Renal cortex interstitium (tissue), 11 donors: ENCODE results near the gene ZSWIM7. TPM values are rescaled to one million over a fixed set of nuclear protein-coding genes. Genes with fewer than 3 reads are reported as not detected.
A peak's percentile ranks its signal among the peaks of the same experiment; 100 is the strongest.
"Not testable (repeated sequence)": the region's sequence is repeated elsewhere in the genome, so short reads cannot be mapped to it uniquely, and the experiment has no call there.

Experiments
- DNase-seq, 11 donors: peaks; one replicate each; pipeline ENCODE4 v3.0.0-alpha.2; 2013; ENCODE audit warnings: low read depth in 9 of 11, low spot score in 4 of 11; ENCODE audit errors: extremely low read depth in 1 of 11
- polyA plus RNA-seq, 3 donors: library from polyadenylated mRNA; unstranded; fragments of 120-200 nt; gene quantifications; one replicate each; pipeline ENCODE4 v1.2.1, GENCODE V29; 2013; ENCODE audit not compliant: insufficient read length in 3 of 3

Gene ZSWIM7
- polyA plus RNA-seq, 3 donors = 41.2 to 64.2 (median 49.5) TPM

GRCh38 chr17:15945527-15946191, 53.8 kb downstream of the ZSWIM7 start:
- peak in 1 of 11 donors; percentile 8 for DNase-seq

DNA sequence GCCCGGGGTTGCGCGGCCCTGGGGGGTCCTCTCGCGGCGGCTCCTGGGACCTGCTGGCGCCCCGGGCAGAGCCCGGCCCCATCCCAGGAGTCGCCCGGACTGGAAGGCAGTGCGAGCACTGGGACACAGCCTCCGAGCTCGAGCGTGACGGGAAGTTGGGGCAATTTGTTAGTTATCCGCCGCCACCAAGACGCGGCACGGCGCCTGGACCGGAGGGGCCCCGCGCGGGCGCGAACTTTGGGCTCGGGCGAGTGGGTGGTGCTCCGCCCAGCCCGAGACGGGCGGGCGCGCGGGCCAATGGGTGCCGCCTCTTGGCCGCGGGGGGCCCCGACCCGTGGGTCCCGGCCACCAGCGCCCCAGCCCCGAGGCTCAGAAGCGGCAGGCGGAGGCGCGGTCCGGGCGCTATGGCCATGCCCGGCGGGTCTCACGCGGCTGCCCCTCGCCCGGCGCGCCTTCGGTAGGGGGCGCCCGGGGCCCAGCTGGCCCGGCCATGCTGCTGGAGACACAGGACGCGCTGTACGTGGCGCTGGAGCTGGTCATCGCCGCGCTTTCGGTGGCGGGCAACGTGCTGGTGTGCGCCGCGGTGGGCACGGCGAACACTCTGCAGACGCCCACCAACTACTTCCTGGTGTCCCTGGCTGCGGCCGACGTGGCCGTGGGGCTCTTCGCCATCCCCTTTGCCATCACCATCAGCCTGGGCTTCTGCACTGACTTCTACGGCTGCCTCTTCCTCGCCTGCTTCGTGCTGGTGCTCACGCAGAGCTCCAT, 54.6 kb downstream of the ZSWIM7 start, which contains the start of gene ADORA2B:
Gene ADORA2B, plus strand, starts transcription at position 372 of the 768 bp plus-strand sequence. Its CDS starts 119 bp downstream, at position 491.
- peak in 5 of 11 donors; percentile 29 to 57 (median 55) for DNase-seq

DNA sequence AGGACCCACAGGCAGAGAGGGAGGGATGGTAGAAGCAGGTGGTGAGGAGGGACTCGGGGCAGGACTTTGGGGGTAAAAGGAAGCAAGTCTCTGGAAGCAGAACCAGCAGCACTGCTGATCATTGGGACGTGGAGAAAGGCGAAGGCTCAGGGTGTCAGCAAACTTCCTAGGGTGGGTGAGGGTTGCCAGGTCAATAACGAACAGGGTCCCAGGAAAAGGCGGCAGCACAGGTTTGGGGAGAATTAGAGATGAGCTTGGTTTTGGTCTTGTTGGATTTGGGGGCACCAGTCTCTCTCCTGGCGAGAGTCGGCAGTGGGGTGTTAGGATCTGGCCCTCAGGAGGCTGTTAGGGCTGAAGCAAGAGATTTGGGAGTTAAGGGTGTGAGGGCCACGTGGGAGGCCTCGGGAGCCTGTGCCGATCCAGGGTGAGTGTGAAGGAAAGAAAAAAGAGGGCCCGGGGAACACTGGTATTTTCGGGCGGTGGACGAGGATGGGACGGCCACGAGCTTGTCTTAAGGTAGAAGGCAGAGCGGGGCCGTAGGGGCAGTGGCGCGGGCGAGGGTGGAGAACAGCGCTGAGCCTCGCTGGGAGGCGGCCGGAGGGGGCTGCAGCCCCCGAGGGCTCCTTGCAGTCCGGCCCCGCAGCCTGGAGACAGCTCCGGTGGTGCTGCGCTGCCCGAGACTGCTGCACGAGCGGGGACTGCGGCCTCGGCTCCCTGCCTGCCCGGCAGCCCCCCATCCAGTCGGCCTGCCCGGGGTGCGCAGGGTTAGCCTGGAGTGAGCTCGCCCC, 55.3 kb downstream of the ZSWIM7 start:
- no peak for DNase-seq

DNA sequence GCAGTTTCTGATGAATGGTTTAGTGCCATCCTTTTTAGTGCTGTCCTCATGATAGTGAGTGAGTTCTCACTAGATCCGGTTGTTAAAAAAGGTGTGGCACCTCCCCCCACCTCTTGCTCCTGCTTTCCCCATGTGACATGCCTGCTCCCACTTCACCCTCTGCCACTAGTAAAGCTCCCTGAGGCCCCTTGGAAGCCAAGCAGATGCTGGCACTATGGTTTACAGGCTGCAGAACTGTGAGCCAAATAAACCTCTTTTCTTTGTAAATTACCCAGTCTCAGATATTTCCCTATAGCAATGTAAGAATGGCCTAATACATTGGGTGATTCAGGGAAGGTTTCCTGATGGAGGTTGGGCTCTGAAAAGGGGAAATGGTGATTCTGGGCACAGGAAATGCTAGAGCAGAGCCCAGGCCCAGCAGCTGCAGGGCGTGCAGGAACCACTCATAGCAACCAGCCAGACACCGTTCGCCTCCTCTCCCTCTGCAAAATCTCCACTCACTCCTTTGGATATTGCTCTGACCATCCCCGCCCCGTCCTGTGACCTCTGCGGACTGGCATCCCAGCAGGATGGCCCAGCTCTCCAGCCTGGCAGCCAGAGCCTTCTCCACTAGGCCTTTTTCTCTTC, 57.2 kb downstream of the ZSWIM7 start:
- DNase-seq = no peak

DNA sequence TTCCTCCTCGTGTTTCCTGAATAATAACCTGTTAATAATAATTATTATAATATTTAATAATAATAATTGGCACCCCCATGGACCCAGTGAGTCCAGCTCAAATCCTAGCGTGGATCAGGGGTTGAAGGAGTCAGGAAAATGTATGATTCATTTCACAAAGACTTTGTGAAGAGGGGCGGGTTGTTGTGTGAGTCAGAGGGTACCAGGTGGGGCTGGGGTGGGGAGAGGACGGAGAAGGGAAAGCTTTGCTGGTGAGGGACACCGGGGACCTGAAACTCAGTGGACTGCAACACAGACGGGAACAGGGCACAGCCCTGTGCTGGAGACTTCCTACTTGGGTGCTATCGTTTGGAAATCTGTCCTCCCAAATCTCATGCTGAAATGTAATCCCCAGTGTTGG, 57.7 kb downstream of the ZSWIM7 start:
- DNase-seq = no peak

GRCh38 chr17:15936481-15936880, 63.0 kb downstream of the ZSWIM7 start:
- DNase-seq = not testable (repeated sequence)

- DNase-seq = no peak
These were observed 63.6 kb downstream of the ZSWIM7 start for GRCh38 chr17:15935891-15936290.

DNA sequence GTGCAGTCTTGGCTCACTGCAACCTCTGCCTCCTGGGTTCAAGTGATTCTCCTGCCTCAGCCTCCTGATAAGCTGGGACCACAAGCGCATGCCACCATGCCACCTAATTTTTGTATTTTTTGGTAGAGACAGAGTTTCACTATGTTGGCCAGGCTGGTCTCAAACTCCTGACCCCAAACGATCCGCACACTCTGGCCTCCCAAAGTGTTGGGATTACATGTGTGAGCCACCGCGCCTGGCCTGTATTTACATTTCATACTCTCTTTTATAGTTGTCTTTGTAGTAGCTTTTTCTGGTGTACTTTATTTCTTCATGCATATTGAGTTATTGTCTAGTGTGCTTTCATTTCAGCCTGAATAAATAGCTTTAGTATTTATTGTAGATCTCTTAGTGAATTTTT, 64.6 kb downstream of the ZSWIM7 start:
- no peak for DNase-seq

- no peak for DNase-seq
These were observed 68.1 kb downstream of the ZSWIM7 start for GRCh38 chr17:15931394-15931793.

GRCh38 chr17:15930426-15930825, 69.1 kb downstream of the ZSWIM7 start:
- no peak for DNase-seq

DNA sequence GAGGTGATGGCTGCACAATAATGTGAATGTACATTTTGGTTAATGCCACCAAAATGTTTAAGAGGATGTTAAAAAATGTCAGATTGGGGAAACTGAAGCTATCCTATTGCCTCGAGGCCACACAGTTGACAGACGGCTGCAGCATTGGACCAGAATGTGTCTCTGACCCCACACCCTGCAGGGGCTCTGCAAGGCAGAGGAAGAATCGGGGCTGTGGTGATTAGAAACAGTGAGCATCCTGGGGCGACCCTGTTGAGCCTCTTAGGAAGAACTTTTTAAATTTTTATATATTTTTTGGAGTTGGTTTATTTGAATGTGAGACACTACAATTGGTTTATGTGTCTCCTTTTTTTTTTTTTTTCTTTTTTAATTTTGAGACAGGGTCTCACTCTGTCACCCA, 69.6 kb downstream of the ZSWIM7 start:
- DNase-seq = no peak

GRCh38 chr17:15928286-15928785, 71.2 kb downstream of the ZSWIM7 start:
- DNase-seq = no peak

Other genes starting within 250 kb of the ZSWIM7 start
- 1 to 10 TPM; 1.3 to 7.3 (median 5.1) TPM for gene ADORA2B, start 54.6 kb downstream of the ZSWIM7 start, polyA plus RNA-seq
- gene TTC19, start 120 bp upstream of the ZSWIM7 start, polyA plus RNA-seq = 10 to 100 TPM; 51.1 to 70.3 (median 61.0) TPM
- gene NCOR1, start 215.8 kb upstream of the ZSWIM7 start, polyA plus RNA-seq = 100 to 1,000 TPM; 101 to 110 (median 104) TPM
- 10 to 100 TPM; 23.3 to 47.2 (median 27.7) TPM for gene PIGL, start 217.5 kb upstream of the ZSWIM7 start, polyA plus RNA-seq